GM18498 (cell line): ENCODE results near the gene ADCY9.
"Not testable (repeated sequence)": the region's sequence is repeated elsewhere in the genome, so short reads cannot be mapped to it uniquely, and the experiment has no call there.

Experiments
- ATAC-seq: cut with Tn5 transposase; IDR thresholded peaks from one replicate; pipeline ENCODE4 v1.9.1; 2021; ENCODE audit warnings: mild to moderate bottlenecking, moderate library complexity; ENCODE audit not compliant: unreplicated experiment

The ADCY9 gene

DNA sequence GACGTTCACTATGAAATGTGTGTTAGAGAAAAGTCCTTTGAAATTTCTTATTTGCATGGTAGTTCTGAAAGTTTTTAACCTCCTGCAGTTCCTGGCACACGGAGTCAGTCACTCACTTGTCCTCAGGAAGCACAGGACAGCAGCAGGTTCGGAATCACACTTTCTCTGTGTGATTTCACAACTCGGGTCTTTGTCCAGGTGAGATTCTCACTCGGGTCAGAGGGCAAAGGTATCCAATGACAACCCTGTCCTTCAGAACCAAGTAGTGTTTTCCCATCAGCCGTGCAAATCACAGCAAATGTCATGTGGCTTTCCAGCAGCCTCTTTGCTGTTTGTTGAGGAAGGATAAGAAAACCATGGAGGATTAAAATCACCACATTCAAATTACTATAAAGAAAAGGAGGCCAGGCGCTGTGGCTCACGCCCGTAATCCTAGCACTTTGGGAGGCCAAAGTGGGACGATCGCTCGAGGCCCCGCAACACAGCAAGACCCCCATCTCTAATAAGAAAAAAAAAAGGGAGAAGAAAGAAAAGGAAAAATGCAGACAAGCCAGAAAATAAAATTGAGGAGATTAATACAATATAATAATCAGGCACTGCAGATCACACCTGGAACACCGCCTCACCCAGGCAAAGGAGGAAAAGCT, 22.0 kb downstream of the ADCY9 start:
- ATAC-seq: no peak

DNA sequence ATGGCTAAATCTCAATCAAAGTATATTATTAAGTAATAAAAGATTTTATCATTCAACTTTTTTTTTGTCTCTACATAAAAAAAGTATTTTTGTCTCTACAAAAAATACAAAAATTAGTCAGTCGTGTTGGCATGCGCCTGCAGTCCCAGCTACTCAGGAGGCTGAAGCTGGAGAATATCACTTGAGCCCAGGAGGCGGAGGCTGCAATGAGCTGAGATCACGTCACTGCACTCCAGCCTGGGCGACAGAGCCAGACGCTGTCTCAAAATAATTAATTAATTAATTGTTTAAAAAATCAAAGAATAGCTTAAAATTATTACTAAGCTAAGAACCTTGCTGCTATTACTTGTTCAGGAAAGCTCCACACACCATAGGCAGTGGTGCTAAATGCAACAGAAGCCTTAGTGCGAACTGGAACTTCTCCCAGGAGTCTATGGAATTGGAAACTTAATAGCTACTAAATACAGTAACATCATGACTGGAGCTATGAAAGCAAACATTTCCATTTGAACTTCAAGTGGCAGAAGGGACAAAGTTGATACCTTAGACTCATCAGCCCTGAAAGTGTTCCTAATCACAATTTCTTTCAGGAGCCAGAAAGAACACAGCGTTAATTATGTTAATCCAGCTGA, 22.6 kb downstream of the ADCY9 start:
- ATAC-seq: no peak

DNA sequence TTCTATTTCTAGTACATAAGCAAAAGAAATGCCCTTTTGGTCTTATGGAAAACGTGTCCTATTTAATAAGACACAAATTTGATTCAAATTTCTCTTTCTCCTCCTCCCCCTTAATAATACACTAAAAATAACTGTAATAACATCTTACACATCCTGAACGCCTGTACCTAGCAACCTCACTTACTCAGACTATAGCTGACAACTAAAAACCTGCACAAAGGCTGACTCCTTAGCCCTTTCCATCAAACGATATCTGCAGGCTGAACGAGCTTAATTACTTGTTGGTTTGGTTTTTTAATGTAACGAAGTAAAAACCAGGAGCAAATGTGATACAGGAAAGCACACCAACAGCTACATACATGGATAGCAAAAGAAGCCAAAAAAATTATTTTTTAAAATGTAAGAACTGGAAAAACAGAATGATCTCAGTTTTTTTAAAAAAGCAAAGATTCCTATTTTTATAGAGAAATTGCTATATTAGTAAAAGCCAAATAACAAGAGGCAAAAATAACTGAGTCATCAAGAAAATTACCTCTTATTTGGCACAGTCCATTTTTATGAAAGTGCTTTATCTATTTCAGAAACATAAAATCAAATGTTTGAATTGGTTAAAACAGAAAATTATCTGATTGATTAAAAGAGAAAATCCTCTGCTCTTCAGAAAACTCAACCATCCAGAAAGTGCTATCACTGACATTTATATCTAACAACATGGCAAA, 23.5 kb downstream of the ADCY9 start:
- ATAC-seq: no peak

DNA sequence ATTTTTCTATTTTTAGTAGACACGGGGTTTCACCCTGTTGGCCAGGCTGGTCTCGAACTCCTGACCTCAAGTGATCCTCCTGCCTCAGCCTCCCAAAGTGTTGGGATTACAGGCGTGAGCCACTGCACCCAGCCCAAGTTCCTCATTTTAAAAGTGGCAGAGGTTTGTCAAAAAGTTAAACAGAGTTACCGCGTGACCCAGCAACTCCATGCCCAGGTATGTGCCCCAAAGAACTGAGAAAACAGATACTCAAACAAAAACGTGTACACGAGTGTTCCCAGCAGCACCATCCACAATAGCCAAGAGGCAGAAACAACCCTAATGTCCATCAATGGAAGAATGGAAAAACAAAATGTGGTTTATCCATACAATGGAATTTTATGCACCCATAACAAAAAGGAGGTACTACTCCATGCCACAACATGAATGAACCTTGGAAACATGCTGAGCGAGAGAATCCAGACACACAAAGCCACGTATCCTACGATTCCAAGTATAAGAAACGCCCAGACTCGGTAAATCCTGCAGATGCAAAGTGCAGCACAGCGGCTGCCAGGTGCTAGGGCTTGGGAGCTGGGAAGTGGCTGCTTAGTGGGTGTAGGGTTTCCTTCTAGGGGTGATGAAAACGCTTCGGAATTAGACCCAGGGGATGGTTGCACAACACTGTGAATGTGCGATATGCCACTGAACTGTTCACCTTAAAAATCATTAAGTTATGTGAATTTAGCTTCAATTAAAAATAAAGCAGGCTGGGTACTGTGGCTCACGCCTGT, 24.8 kb downstream of the ADCY9 start:
- no peak for ATAC-seq

DNA sequence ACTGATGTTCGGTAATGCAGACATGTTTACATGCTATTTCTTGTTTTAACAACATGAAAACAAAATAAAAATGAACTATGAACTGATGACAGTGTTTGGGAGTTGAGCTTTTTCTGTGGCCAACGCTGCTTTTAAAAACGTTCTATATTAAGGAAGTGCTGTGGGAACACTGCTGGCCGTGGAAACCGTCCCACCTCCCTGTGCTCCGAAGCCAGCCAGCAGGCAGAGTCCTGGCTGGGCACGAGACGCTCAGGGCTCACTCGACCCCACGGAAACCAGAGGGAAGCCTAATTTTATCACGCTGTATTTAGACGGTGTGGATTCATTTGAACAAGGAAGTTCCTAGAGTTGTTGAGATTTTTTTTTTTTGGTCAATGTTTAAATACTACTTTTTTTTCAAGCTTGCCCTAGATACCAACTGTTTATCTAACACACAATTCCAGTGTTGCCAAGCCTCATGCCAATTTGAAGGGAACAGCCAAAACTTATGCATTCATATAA, 25.8 kb downstream of the ADCY9 start:
- no peak for ATAC-seq

DNA sequence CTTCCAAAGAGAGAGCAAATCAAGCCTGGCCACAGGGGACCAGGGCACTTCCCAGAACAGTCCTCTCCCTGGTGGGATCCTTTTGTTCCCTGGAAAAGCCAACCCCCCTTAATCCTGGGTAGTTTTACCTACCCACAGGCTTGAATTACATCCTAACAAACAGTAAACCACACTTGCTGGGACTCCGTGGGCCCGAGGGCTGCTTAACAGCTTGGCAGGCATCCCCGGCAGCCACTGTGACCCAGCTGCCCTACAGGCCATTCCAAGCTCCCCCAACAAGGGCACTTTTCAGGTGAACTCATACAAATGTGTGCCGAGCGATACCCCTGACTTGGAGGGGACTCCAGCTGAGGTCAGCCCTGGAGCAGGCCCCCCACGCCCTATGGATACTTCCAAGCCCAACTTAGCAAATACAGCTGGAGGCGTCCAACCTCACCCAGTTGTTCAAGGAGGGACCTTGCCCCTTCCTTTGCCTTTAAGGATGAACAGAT, 26.4 kb downstream of the ADCY9 start:
- no peak for ATAC-seq

DNA sequence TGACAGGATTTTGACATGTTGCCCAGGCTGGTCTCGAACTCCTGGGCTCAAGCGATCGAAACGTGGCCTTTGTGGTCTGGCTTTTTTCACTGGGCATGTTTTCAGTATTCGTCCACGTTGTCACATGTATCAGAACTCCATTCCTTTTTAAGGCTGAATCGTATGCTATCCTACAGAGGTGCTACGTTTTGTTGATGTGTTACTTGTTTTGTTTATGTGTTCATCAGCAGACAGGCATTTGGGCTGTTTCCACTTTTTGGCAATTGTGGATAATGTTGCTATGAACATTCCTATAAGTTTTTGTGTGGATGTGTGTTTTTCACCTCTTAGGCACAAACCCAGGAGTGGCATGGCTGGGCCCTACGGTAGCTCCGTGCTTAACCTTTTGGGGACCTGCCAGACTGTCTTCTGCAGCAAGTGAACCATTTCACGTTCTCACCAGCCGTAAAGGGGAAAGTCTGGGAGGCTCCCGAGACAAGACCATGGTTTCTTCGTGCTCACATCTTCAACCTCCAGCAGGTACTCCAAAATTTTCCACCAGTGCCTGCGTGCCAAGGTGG, 26.9 kb downstream of the ADCY9 start:
- ATAC-seq: no peak

DNA sequence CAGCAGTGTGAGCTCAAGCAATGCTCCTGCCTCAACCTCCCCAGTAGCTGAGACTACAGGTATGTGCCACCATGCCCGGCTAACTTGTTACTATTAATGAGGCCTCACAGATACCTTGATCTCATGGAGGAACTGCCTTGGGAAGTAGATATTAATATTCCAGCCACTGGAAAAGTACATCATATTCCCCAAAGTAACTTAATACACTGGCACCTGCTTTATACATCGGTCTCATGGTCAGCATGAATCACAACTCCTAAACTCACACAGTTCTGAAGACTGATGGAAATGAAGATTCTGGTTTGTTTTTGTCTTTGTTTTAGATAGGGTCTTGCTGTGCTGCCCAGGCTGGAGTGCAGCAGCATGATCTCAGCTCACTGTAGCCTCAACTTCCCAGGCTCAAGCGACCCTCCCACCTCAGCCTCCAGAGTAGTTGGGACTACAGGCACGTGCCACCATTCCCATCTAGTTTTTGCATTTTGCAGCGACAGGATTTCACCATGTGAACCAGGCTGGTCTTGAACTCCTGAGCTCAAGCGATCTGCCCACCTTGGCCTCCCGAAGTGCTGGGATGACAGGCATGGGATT, 28.2 kb downstream of the ADCY9 start:
- no peak for ATAC-seq

DNA sequence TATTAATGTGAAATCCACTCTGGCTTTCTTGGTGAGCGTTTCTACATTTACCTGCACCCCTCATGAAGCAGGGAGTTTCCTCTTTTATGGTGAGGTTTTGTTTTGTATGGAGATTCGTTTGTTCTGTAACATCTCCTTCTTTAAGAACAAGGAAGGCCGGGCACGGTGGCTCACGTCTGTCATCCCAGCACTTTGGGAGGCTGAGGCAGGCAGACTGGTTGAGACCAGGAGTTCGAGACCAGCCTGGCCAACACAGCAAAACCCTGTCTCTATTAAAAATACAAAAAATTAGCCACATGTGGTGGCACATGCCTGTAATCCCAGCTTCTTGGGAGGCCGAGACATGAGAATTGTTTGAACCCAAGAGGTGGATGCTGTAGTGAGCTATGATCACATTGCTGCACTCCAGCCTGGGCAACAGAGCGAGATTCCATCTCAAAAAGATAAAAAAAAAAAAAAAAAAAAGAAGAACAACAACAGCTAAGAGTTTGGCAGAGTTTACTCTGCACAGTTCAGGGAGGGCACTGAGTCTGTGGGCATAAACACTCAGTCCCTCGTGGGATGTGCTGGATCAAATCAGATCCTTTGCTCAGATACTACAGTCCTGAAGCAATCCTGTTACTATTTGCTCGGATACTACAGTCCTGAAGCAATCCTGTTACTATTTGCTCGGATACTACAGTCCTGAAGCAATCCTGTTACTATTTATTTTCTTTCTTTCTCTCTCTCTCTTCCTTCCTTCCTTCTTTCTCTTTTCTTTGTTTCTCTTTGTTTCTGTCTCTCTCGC, 28.9 kb downstream of the ADCY9 start:
- no peak for ATAC-seq

DNA sequence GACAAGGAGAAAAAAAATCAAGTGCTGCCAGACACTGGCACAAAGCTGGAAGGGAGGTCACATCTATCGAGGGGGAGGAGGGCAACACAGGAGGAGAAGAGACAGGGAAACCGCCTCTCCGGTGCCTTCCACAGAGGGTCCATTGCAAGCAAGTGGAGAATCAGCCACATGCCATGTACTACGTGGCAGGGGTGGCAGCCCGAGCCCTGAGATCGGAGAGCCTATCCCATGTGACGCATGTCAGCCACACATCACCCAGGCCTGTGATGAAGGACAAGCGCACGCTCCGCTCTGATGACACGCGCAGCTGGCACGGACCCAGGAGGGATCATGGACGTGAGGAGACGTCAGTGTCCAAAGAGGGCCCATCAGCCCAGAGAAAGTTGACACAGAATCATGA, 30.1 kb downstream of the ADCY9 start:
- ATAC-seq: no peak

DNA sequence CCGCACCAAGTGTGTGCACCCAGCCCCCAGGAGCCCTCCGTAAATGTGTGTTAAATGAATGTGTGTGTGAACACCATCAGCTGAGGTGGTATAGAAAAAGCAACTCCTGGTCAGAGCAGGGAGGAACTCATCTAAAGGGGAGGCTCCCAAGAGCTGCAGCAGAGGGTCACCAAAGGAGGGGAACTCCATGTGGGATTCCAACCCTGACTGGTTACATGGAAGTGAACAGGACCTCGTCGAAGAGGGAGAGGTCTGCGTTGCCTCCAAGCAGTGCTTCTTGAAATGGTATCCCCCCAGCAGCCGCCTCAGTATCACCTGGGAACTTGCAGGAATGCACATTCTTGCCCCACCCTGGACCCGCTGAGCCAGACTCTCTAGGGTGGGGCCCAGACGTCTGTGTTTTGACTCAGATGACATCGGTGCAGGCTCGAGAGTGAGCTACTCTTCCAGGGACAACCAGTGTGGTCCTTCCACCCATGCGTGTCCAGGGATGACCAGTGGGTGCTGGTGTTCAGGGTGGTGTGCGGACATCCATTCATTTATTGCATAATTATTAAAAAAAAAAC, 30.8 kb downstream of the ADCY9 start:
- no peak for ATAC-seq

DNA sequence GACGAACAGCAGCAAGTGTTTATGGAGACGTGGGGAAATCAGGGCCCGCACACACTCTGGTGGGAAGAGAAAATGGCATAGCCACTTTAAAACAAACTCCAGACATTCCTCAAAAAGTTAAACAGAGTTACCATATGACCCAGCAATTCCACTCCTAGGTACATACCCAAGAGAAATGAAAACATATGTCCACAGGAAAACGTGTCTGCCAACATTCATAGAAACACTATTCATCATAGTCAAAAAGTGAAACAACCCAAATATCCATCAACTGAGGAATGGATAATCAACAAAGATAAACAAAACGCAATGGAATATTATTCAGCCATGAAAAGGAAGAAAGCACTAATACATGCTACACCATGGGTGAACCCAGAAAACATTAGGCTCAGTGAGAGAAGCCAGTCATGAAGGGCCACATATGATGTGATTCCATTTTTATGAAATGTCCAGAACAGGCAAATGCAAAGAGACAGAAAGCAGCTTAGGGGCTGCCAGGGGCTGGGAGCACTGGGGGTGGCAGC, 32.8 kb downstream of the ADCY9 start:
- no peak for ATAC-seq

DNA sequence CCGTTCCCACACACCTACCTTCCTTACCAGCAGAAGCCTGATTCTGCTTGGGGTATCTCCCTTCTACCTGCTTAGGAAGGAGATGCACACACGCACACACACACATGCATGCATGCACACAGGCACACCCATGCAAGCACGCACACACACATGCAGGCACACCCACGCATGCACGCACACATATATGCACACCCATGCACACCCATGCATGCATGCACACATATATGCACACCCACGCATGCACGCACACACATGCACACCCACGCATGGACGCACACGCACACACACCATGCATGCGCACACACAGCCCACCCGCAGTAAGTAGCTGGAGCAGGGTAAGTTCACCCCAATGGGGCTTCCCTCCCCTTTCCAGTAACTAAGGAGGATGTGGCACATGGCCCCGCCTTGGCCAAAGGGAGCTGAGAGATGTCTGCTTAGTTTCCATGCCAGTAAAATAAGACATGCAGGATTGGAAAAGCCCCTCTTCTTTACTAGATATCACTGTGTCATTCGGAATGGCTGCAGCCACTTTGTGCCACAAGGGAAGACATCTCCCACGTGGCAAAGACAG, 33.7 kb downstream of the ADCY9 start:
- no peak for ATAC-seq

DNA sequence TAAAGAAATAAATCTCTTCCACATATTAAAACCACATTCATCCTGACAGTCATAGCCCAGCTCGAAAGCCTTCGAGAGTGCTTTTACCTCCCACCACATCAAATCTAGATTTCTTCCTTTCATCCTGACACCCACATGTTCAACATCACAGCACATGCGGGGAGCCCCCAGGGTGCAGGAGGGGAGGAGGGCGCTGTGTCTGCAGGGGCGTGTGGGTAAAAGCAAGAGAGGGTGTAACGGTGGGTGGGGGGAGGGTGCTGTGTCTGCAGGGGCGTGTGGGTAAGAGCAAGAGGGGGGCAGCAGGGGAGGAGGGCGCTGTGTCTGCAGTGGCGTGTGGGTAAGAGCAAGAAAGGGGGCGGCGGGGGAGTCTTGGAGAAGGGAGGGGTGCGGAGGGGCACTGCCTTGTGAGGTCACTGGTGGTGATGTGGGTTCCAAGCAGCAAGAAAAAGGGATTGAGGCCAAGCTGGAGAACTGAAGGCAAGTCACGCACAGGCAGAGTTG, 34.7 kb downstream of the ADCY9 start:
- ATAC-seq: no peak

DNA sequence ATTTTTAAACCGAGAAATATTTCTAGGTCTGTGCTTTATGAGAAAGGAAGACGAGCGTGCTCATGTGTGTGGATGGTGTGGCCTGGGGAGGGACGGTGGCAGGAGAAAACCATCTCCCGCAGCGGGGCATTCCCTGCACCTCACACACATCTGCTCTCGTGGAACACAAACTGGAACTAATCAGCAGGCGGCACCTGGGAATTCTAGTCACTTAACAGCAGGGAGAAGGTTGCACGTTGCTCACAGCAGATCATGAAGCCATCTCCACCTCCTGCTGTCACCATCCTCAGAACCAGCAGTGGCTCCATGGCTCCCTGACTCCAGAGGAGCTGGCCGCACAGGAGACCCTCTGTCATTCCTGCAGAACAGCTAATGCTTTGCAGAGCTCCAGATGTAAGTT, 35.2 kb downstream of the ADCY9 start:
- no peak for ATAC-seq

DNA sequence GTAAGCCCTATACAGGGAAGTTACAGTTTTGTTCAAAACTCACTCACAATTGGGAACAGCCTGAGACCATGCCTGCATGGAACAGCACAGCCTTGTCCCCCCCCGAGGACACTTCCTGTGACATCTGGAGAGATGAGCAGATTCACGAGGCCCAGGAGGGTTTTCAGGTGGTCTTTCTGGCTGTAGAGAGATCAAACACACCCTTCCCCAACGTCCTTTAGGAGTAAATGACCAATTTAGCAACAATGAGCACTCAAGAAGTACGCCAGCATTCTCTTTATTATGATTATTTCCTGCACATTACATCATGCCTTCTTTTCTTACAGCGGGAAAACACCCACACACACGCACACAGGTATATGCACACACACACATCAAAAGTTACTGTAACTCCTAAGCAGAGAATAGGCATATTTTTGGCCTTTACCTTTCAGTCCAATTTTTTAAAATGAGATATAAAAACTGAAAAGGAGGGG, 39.0 kb downstream of the ADCY9 start:
- no peak for ATAC-seq

DNA sequence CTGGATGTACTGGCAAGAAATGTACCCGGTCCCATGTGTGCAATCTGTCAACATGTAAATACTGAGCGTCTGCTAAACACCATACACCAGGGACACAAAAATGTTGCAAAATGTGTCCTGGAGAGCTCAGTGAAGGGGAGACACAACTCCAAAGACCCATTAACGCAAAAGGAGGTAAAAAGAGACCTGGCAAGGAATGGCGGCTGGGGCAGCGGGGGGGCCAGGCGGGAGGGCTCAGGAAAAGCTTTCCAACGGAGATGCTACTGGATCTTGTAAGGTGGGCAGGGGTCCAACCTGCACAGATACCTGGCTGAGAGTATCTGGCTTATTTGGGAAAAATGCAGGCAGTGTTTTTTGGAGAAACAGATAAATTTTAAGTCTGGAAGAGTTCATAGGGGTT, 40.7 kb downstream of the ADCY9 start:
- ATAC-seq: no peak

DNA sequence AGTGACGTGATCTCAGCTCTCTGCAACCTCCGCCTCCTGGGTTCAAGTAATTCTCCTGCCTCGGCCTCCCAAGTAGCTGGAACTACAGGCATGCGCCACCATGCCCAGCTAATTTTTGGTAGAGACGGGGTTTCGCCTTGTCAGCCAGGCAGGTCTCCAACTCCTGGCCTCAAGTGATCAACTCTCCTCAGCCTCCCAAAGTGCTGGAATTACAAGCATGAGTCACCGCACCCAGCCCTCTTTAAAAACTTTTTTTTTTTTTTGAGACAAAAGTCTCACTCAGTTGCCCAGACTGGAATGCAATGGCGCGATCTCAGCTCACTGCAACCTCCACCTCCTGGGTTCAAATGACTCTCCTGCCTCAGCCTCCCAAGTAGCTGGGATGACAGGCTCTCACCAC, 43.1 kb downstream of the ADCY9 start:
- ATAC-seq: not testable (repeated sequence)
